ENCODE data around the gene UPK3BL2.
"Not testable (repeated sequence)": the region's sequence is repeated elsewhere in the genome, so short reads cannot be mapped to it uniquely, and the experiment has no call there.

DNA sequence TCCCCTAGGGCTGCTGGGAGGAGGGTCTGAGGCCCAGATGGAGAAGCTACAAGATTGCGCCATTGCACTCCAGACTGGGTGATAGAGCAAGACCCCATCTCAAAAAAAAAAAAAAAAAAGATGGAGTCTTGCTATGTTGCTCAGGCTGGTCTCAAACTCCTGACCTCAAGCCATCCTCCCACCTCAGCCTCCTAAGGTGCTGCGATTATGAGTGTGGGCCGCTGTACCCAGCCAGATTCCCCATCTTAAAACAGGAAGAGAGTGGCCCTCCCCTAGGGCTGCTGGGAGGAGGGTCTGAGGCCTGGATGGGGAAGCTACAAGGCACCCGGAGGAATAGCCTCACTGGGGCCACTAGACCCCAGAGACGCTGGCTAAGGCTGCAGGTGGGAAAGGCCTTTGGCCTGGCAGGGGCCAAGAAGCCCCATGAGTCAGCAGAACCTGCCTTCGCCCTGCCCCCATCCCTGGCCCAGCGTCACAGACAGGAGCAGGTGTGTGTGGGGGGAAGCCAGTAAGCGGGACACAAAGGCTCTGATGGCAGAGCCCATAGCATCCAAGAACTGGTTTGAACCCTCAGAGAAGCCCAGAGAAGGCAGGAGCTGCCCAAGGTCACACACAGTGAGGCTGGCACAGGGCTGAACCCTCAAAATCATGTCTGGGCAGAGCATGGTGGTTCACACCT is 35.9 kb downstream of the UPK3BL2 start:
- not testable (repeated sequence) for TF ChIP-seq CTCF (IDR thresholded peaks at IDR 0.05; ENCODE audit: borderline replicate concordance, extremely low read depth, low read length, poor library complexity, severe bottlenecking); EZH2 (IDR thresholded peaks at IDR 0.05; ENCODE audit: borderline replicate concordance, low read depth, low read length, severe bottlenecking)
